GM06990 (cell line): ENCODE results near the gene PYGO1.
"Not testable (repeated sequence)": the region's sequence is repeated elsewhere in the genome, so short reads cannot be mapped to it uniquely, and the experiment has no call there.

ENCODE experiments used
- DNase-seq: peaks from one replicate; pipeline ENCODE4 v3.0.0-alpha.2; 2011; ENCODE audit not compliant: insufficient read length; ENCODE audit errors: extremely low read depth
- H3K27me3 ChIP-seq: replicated peaks from 2 replicates; pipeline ENCODE4 v1.6.0; 2011; ENCODE audit warnings: low read length; ENCODE audit not compliant: control insufficient read depth, insufficient read depth
- H3K36me3 ChIP-seq: 2 replicates; pipeline ENCODE4 v1.5.1; 2011; ENCODE audit warnings: low read length; ENCODE audit not compliant: control insufficient read depth, insufficient read depth
- H3K4me3 ChIP-seq: replicated peaks from 2 replicates; pipeline ENCODE4 v1.5.1; 2011; ENCODE audit warnings: low read depth, mild to moderate bottlenecking, control low read depth, low read length
- CTCF ChIP-seq: IDR thresholded peaks from 2 replicates; pipeline ENCODE4 v1.5.1; 2011; ENCODE audit warnings: low read length, control low read depth, mild to moderate bottlenecking, inconsistent platforms; ENCODE audit not compliant: insufficient read depth, poor library complexity, severe bottlenecking

The PYGO1 gene

DNA sequence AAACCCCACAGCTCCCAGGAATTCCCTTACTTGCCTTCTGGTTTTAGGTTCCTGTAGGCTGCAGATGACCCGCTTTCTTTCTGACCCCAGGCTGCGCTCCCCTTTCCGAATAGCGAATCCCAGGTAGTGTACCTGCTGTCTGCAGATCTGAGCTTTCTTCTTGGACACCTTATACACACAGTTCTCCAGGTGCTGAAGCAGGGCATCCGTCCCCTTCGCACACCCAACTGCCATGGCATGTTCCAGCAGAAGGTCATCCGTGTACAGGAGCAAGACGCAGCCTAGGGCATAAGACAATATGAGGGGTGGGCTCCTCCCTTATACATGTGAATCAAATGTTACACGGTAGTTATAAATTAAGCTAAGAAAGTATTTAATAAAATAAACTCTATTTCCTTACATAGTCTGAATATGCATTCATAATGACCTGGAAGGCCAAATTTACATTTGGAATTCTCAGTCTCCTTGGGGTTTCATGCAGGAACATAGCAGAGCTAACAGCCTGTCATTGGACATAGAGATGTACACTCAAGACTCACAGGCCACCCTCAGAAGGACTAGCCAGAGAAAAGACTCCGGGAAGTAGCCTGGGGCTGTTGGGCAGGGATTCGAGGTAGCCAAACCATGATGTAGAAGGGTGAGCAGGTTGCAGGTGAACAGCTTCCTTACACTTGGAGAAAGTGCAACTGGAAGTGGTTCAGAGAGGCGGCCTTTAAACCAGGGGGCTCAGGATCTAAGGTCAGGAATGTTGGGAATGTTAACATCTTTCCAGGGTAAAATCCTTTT, 72.0 kb downstream of the PYGO1 start:
- TF ChIP-seq CTCF = no peak
- no peak for DNase-seq
- H3K36me3 ChIP-seq = no peaks in the 10 kb centered on the region
- no peak overlapping the region for H3K4me3 ChIP-seq
- no peaks in the 10 kb centered on the region for H3K27me3 ChIP-seq

- DNase-seq = no peak
- H3K4me3 ChIP-seq = no peak overlapping the region
- no peaks in the 10 kb centered on the region for H3K36me3 ChIP-seq
- TF ChIP-seq CTCF = no peak
- H3K27me3 ChIP-seq = no peaks in the 10 kb centered on the region
These were observed 72.7 kb downstream of the PYGO1 start for GRCh38 chr15:55515491-55515890.

DNA sequence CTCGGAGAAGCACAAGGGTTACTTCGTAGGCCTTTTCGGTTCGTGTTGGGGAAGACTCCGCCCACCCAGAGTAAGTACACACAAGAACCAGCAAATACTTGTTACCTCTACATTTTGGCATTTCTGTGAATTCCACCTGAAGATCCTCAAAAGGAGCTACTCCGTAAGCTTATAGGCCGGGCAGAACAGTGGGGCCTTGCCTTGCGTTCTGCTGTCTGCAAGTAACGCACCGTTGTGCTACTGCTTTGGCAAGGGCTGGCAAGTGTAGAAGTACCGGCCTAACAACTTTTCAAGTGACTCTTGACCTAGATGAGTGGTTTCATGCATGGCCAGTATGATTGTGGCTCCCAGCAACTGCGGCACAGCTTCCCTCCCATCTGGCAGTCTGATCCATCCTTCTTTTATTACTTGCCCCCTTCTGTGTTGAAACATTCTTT, 73.7 kb downstream of the PYGO1 start:
- H3K36me3 ChIP-seq = no peaks in the 10 kb centered on the region
- DNase-seq = no peak
- no peak for TF ChIP-seq CTCF

DNA sequence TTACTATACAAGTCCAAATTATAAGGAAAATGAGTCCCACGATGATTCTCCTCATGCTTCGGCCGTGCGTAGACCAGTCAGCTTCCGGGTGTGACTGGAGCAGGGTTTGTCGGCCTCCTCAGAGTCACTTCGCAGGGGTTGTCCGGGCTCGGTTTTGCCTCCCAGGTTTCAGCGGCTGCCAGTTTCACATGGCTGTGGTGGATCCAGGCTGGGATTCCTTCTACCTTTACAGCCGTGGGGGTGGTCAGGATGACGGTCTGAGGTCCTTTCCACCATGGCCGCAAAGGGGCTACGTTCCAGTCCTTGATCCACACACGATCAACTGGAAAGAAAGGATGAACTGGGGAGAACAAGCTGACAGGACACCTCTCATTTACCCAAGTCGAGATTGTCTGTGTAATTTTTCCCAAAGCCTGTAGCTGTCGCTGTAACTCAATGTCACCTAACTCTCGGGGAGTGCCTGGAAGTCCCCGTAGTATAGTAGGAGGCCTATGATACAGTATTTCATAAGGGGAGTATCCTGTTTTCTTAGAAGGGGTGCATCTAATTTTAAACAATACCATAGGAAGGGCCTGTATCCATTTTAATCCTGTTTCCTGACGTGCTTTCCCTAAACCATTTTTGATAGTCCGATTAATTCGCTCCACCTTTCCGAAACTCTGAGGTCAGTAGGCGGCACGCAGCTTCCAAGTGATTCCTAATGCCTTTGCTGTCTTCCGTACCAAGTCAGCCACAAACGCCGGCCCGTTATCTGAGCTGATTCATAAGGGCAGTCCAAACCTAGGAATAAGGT, 74.3 kb downstream of the PYGO1 start:
- DNase-seq, H3K27me3 ChIP-seq, H3K4me3 ChIP-seq, H3K36me3 ChIP-seq: not testable (repeated sequence)
- TF ChIP-seq CTCF = peak; percentile 56

More for the DNA sequence above, 73.7 kb downstream of the PYGO1 start:
- H3K27me3 ChIP-seq = no peaks in the 10 kb centered on the region
- no peak overlapping the region for H3K4me3 ChIP-seq

DNA sequence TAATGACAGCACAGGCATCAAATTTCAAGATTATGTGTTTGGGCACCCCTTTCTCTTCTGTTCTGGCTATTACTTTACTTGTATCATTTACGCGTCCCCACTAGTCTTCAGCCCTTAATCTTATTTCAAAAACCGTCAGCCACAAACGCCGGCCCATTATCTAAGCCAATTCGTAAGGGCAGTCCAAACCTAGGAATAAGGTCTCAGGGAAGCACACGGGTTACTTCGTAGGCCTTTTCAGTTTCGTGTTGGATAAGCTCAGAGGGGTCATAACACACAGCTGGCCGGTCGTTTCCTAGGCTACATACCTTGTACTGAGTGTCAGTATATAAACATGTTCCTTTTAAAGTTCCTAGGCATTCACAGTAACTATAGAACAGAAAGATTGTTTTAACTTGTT, 75.0 kb downstream of the PYGO1 start:
- H3K27me3 ChIP-seq = no peaks in the 10 kb centered on the region
- TF ChIP-seq CTCF = no peak
- H3K36me3 ChIP-seq = no peaks in the 10 kb centered on the region
- no peak overlapping the region for H3K4me3 ChIP-seq
- no peak for DNase-seq
